ENCODE measurements around the gene HNRNPD.
"Not testable (repeated sequence)": the region's sequence is repeated elsewhere in the genome, so short reads cannot be mapped to it uniquely, and the experiment has no call there.

DNA sequence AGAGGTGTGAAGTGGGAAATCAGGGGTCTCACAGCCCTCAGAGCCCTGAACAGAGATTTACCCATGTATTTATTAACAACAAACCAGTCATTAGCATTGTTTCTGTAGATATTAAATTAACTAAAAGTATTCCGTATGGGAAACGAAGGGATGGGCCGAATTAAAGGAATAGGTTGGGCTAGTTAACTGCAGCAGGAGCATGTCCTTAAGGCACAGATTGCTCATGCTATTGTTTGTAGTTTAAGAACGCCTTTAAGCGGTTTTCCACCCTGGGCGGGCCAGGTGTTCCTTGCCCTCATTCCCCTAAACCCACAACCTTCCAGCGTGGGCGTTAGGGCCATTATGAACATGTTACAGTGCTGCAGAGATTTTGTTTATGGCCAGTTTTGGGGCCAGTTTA is 12.5 kb upstream of the HNRNPD start:
- TF ChIP-seq, protein P1, sequence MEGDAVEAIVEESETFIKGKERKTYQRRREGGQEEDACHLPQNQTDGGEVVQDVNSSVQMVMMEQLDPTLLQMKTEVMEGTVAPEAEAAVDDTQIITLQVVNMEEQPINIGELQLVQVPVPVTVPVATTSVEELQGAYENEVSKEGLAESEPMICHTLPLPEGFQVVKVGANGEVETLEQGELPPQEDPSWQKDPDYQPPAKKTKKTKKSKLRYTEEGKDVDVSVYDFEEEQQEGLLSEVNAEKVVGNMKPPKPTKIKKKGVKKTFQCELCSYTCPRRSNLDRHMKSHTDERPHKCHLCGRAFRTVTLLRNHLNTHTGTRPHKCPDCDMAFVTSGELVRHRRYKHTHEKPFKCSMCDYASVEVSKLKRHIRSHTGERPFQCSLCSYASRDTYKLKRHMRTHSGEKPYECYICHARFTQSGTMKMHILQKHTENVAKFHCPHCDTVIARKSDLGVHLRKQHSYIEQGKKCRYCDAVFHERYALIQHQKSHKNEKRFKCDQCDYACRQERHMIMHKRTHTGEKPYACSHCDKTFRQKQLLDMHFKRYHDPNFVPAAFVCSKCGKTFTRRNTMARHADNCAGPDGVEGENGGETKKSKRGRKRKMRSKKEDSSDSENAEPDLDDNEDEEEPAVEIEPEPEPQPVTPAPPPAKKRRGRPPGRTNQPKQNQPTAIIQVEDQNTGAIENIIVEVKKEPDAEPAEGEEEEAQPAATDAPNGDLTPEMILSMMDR (IDR thresholded peaks at IDR 0.05): not testable (repeated sequence)
- TF ChIP-seq ZFX (IDR thresholded peaks at IDR 0.05; ENCODE audit: borderline replicate concordance): not testable (repeated sequence)
